Neural progenitor cell (in vitro differentiated cells): Measurements from ENCODE around the gene KRTAP5-6.

ENCODE experiments used
- CTCF ChIP-seq: fragments of 200-600 bp; sonication (generic); IDR thresholded peaks from 2 replicates; pipeline ENCODE4 v1.5.1; 2017; ENCODE audit warnings: antibody characterized with exemption, mild to moderate bottlenecking
- EZH2 ChIP-seq: fragments of 200-600 bp; sonication (generic); IDR thresholded peaks from 2 replicates; pipeline ENCODE4 v1.6.1; 2017; ENCODE audit warnings: antibody characterized with exemption, mild to moderate bottlenecking, moderate library complexity
- EZH2phosphoT487 ChIP-seq: fragments of 200-600 bp; sonication (generic); IDR thresholded peaks from 2 replicates; pipeline ENCODE4 v1.6.1; 2017; ENCODE audit warnings: antibody characterized with exemption

GRCh38 chr11:1701091-1701807 is 4.3 kb downstream of the KRTAP5-6 start:
- no peak for TF ChIP-seq CTCF
- no peak for TF ChIP-seq EZH2phosphoT487
- TF ChIP-seq EZH2, result no peak
